ENCODE measurements around the gene CAMK2B. TPM values are rescaled to one million over a fixed set of nuclear protein-coding genes. Genes with fewer than 3 reads are reported as not detected.

The CAMK2B gene
- total RNA-seq, 1 experiment from 2014 or later: 0.34 TPM

DNA sequence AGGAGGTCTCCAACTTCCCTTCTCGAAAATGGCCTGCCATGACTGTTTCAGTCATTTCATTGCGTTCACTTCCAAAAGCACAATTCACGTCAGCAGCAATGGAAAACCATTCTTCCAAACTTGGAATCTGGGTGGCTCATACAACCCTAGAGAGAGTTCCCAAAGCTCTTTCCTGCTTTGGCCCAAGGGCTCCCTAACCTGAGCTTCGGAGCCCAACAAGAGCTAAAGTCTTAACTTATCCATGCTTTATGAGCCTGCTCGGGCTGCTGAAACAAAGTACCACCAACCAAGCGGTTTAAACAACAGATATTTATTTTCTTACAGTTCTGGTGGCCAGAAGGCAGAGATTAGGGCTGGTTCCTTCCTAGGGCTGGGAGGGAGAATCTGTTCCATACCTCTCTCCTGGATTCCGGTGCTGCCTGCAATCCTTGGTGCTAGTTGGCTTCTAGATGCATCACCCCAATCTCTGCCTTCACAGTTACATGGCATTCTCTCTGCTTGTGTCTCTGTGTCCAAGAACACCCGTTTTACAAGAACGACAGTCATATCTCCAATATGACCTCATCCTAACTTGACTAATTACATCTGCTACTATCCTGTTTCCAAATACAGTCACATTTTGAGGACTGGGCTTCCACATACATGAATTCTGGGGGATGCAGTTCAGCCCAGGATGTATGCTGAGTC is 33.5 kb downstream of the CAMK2B start:
- Histone ChIP-seq H3K9ac (ENCODE audit: low read length) (no peak overlapping the region), H3K36me3 (ENCODE audit: control insufficient read depth in 1 of 2, insufficient read depth in 2 of 2, low read length in 2 of 2) (no peaks in the 10 kb centered on the region), H2AFZ (ENCODE audit: low read depth, low read length, poor library complexity, severe bottlenecking) (no peak overlapping the region), H3K79me2 (ENCODE audit: insufficient read depth, low read length) (no peaks in the 10 kb centered on the region), H3K4me1 (ENCODE audit: control insufficient read depth in 1 of 2, insufficient read depth in 2 of 2, low read length in 2 of 2) (no peaks in the 10 kb centered on the region), H3K27ac (ENCODE audit: low read depth, low read length) (no peak overlapping the region), H3K9me3 (ENCODE audit: control insufficient read depth in 1 of 2, insufficient read depth in 1 of 2, low read depth in 1 of 2, low read length in 2 of 2) (no peaks in the 10 kb centered on the region), H3K27me3 (ENCODE audit: insufficient read depth, low read length) (peaks cover 15% of the 10 kb centered on the region; the same call in 1 of the 2 replicates), H3K4me3 (replicated peaks in 1 of 2; ENCODE audit: low read depth in 1 of 2, low read length in 2 of 2) (no peak overlapping the region), H3K4me2 (ENCODE audit: low read length) (no peak overlapping the region), H4K20me1 (ENCODE audit: insufficient read depth) (no peaks in the 10 kb centered on the region), H3K9me2 (ENCODE audit: insufficient read depth) (no peaks in the 10 kb centered on the region)
- ATAC-seq (no peak), DNase-seq (ENCODE audit: low read depth, low spot score) (no peak)
- ChIA-PET RAD21 (ENCODE audit: low non-redundant PET in 1 of 2, low total read pairs in 2 of 2, uncharacterized antibody in 2 of 2, unreplicated experiment in 2 of 2) (no interaction called here), POLR2A (no interaction called here), CTCF (no interaction called here)
- BruUV-seq (replicated peaks): no TSS peak
- TF ChIP-seq, protein P1, sequence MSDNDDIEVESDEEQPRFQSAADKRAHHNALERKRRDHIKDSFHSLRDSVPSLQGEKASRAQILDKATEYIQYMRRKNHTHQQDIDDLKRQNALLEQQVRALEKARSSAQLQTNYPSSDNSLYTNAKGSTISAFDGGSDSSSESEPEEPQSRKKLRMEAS (IDR thresholded peaks at IDR 0.05): no peak
- TF ChIP-seq, protein P2, sequence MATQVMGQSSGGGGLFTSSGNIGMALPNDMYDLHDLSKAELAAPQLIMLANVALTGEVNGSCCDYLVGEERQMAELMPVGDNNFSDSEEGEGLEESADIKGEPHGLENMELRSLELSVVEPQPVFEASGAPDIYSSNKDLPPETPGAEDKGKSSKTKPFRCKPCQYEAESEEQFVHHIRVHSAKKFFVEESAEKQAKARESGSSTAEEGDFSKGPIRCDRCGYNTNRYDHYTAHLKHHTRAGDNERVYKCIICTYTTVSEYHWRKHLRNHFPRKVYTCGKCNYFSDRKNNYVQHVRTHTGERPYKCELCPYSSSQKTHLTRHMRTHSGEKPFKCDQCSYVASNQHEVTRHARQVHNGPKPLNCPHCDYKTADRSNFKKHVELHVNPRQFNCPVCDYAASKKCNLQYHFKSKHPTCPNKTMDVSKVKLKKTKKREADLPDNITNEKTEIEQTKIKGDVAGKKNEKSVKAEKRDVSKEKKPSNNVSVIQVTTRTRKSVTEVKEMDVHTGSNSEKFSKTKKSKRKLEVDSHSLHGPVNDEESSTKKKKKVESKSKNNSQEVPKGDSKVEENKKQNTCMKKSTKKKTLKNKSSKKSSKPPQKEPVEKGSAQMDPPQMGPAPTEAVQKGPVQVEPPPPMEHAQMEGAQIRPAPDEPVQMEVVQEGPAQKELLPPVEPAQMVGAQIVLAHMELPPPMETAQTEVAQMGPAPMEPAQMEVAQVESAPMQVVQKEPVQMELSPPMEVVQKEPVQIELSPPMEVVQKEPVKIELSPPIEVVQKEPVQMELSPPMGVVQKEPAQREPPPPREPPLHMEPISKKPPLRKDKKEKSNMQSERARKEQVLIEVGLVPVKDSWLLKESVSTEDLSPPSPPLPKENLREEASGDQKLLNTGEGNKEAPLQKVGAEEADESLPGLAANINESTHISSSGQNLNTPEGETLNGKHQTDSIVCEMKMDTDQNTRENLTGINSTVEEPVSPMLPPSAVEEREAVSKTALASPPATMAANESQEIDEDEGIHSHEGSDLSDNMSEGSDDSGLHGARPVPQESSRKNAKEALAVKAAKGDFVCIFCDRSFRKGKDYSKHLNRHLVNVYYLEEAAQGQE (IDR thresholded peaks at IDR 0.05; ENCODE audit: low read depth): no peak
- TF ChIP-seq ELF1 (IDR thresholded peaks at IDR 0.05; ENCODE audit: borderline replicate concordance, low read depth): no peak
- no peak for TF ChIP-seq EZH2 (IDR thresholded peaks at IDR 0.05)
- no peak for TF ChIP-seq CEBPB (IDR thresholded peaks at IDR 0.05; ENCODE audit: low read depth)
- intact Hi-C loops (cut with micrococcal nuclease): no loop called here
